ENCODE results near the gene SLC19A1.
"Not testable (repeated sequence)": the region's sequence is repeated elsewhere in the genome, so short reads cannot be mapped to it uniquely, and the experiment has no call there.

SLC19A1 gene

DNA sequence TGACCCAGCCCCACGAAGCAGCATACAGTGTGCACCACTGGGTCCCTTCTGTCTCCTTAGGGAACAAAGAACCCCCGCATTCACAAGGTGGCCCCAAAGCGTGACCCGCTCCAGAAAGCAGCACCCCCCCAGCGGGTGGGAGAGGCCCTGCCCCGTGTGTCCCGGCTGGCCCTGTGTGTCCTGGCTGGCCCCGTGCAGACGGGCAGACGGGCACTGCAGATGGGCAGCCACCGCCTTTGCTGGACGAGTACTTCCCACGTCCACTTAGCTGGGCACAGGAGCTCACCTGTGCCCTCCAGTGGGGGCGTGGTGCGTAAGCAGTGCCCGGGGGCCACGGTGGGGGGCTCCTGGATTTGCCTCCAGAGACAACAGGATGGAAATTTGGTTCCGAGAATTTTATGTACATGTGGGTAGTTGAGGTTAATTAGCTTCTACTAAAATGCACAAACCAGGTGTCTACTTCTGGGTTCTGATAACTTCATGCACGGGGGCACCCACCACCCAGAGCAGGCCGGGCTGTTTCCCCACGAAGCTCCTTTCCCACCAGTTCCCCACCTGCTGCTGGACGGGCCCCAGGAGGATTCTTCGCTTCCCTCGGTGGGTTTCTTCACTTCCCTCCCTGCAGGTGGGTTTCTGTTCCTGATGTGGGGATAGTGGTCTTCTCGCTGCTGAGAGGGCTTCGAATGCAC lies 33.2 kb upstream of the SLC19A1 start:
- H3K36me3 ChIP-seq (ENCODE audit: insufficient read depth, low read length), result no peaks in the 10 kb centered on the region
- H3K9ac ChIP-seq (ENCODE audit: low read depth, low read length), result no peak overlapping the region
- H3K4me2 ChIP-seq (ENCODE audit: low read length), result no peak overlapping the region
- peaks cover 10% of the 10 kb centered on the region for H3K4me1 ChIP-seq (ENCODE audit: control insufficient read depth, insufficient read depth, low read length)
- no peaks in the 10 kb centered on the region for H3K9me3 ChIP-seq (replicated peaks; ENCODE audit: low read length)
- no peak overlapping the region for H3K4me3 ChIP-seq (ENCODE audit: low read length)
- peaks cover 62% of the 10 kb centered on the region for H3K27me3 ChIP-seq (ENCODE audit: control insufficient read depth, insufficient read depth, low read length)

DNA sequence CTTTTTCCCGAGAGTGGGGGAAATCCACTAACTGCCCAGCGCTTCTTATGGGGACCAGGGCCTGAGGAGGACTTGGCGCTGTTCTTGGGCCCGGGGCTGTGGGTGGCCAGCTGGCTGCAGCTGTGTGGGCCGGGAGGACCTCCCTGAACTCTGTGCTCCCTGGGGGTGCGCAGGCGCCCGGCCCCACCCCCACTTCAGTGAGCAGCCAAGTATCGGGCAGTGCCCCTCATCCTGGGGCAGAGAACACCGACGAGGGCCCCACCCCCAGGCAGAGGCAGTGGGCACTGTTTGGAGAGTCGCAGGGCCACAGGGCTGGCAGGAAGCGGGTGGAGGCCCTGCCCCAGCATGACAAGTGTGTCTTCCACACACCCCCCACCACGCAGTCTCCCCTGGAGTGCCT lies 32.5 kb upstream of the SLC19A1 start:
- peaks cover 54% of the 10 kb centered on the region for H3K27me3 ChIP-seq (ENCODE audit: control insufficient read depth, insufficient read depth, low read length)
- H3K4me1 ChIP-seq (ENCODE audit: control insufficient read depth, insufficient read depth, low read length), result peaks cover 11% of the 10 kb centered on the region
- H3K36me3 ChIP-seq (ENCODE audit: insufficient read depth, low read length), result no peaks in the 10 kb centered on the region
- no peak overlapping the region for H3K4me3 ChIP-seq (ENCODE audit: low read length)
- H3K4me2 ChIP-seq (ENCODE audit: low read length), result no peak overlapping the region
- H3K9me3 ChIP-seq (replicated peaks; ENCODE audit: low read length), result no peaks in the 10 kb centered on the region
- no peak overlapping the region for H3K9ac ChIP-seq (ENCODE audit: low read depth, low read length)

DNA sequence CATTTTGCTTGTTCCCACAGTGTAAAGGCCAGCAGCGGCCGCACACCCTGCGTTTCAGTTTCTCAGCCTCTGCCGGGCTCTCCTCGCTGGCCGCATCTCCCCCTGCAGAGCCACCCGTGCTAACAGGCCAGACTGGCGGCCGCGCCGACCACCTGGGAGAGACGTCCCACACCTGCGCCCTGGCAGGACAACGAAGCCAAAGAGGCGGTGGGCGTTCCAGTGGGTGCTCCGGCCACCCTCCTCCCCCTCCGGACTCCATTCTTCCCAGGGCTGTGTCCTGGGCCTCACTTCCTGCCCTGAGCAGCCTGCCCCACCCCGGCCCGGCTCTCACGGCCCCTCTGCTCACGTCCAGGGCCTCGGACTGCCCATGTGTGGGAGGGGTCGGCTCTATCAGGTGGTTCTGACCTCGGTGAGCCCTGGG lies 31.9 kb upstream of the SLC19A1 start:
- H3K4me1 ChIP-seq (ENCODE audit: control insufficient read depth, insufficient read depth, low read length), result peaks cover 11% of the 10 kb centered on the region
- H3K4me3 ChIP-seq (ENCODE audit: low read length), result no peak overlapping the region
- no peak overlapping the region for H3K9ac ChIP-seq (ENCODE audit: low read depth, low read length)
- no peaks in the 10 kb centered on the region for H3K9me3 ChIP-seq (replicated peaks; ENCODE audit: low read length)
- H3K4me2 ChIP-seq (ENCODE audit: low read length), result no peak overlapping the region
- peaks cover 56% of the 10 kb centered on the region for H3K27me3 ChIP-seq (ENCODE audit: control insufficient read depth, insufficient read depth, low read length)
- no peaks in the 10 kb centered on the region for H3K36me3 ChIP-seq (ENCODE audit: insufficient read depth, low read length)

DNA sequence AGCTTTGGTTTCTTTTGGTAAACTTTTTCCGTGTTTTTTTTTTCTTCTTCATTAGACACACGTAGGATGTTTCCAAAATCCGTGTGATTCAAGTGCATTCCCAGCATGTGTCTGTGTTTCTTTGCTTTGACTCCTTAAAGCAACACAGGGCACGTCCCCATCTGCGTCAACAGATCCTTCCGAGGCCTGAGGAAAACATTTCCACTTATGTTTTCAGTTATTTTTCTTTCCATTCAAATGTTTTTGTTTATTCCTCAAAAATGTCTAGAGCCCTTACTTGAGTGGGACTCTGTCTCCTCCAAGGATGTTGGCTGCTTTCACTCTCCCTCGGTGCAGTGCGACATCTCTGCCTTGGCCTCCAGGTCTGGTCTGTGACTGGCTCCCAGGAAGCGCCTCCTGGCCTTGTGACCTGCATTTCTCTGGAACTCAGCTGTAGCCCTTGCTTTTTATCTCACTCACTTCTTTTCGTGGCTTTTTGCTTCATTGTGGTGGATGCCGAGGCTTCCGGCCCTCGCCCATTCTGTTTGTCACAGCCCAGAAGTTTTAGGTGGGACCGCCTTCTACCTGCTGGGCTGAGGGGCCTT lies 31.3 kb upstream of the SLC19A1 start:
- H3K9me3 ChIP-seq (replicated peaks; ENCODE audit: low read length), result no peaks in the 10 kb centered on the region
- no peak overlapping the region for H3K4me3 ChIP-seq (ENCODE audit: low read length)
- no peak overlapping the region for H3K9ac ChIP-seq (ENCODE audit: low read depth, low read length)
- peaks cover 11% of the 10 kb centered on the region for H3K4me1 ChIP-seq (ENCODE audit: control insufficient read depth, insufficient read depth, low read length)
- H3K36me3 ChIP-seq (ENCODE audit: insufficient read depth, low read length), result no peaks in the 10 kb centered on the region
- no peak overlapping the region for H3K4me2 ChIP-seq (ENCODE audit: low read length)
- peaks cover 60% of the 10 kb centered on the region for H3K27me3 ChIP-seq (ENCODE audit: control insufficient read depth, insufficient read depth, low read length)

DNA sequence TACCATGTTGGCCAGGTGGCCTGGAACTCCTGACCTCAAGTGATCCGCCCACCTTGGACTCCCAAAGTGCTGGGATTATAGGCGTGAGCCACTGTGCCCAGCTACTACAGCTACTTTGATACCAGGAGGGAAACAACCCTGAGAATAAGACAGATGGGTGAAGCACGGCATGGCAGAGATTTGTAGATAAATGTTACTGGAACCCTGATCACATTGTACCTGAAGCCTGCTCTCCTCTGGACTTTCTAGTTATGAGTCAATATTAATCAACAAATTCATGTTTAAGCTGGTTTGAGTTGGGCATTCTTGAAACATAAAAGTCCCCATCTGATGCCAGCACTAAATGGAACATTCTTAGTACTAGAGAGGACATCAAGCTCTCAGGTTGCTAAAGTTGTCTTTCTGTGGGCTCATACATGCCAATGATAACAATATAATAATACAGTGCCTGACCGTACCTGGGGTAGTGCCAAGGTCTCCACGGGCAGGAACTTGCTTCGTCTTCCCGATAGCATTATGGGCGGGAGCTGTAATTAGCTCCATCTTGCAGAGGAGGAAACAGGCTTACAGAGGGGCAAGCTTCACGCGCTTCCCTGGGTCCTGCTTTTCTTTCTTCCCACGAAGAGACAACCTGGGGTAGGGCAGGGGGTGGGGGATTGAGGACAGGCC lies 30.7 kb upstream of the SLC19A1 start:
- H3K4me3 ChIP-seq (ENCODE audit: low read length), result no peak overlapping the region
- H3K9ac ChIP-seq (ENCODE audit: low read depth, low read length), result no peak overlapping the region
- H3K36me3 ChIP-seq (ENCODE audit: insufficient read depth, low read length), result no peaks in the 10 kb centered on the region
- no peaks in the 10 kb centered on the region for H3K9me3 ChIP-seq (replicated peaks; ENCODE audit: low read length)
- no peak overlapping the region for H3K4me2 ChIP-seq (ENCODE audit: low read length)
- peaks cover 64% of the 10 kb centered on the region for H3K27me3 ChIP-seq (ENCODE audit: control insufficient read depth, insufficient read depth, low read length)
- peaks cover 11% of the 10 kb centered on the region for H3K4me1 ChIP-seq (ENCODE audit: control insufficient read depth, insufficient read depth, low read length)

DNA sequence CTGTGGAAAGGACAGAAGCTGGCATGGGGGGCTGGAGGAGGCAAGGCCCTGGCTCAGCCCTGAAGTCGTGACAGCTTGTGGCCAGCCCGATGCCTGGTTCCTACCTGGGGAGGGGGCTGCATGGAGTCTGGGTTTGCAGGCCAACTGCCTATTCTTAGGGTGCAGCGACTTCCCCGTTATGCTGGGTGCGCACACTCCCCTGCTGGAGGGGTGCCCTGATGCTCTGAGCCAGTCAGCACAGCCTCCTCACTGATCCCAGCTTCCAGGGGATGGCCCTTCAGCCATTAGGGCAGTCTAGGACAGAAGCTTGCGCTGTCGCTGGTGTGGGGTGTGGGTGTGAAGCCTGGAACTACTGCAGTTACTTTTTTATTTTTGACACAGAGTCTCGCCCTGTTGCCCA lies 30.0 kb upstream of the SLC19A1 start:
- no peaks in the 10 kb centered on the region for H3K36me3 ChIP-seq (ENCODE audit: insufficient read depth, low read length)
- peaks cover 11% of the 10 kb centered on the region for H3K4me1 ChIP-seq (ENCODE audit: control insufficient read depth, insufficient read depth, low read length)
- H3K4me2 ChIP-seq (ENCODE audit: low read length), result no peak overlapping the region
- H3K27me3 ChIP-seq (ENCODE audit: control insufficient read depth, insufficient read depth, low read length), result peaks cover 69% of the 10 kb centered on the region
- H3K9ac ChIP-seq (ENCODE audit: low read depth, low read length), result no peak overlapping the region
- no peaks in the 10 kb centered on the region for H3K9me3 ChIP-seq (replicated peaks; ENCODE audit: low read length)
- no peak overlapping the region for H3K4me3 ChIP-seq (ENCODE audit: low read length)

DNA sequence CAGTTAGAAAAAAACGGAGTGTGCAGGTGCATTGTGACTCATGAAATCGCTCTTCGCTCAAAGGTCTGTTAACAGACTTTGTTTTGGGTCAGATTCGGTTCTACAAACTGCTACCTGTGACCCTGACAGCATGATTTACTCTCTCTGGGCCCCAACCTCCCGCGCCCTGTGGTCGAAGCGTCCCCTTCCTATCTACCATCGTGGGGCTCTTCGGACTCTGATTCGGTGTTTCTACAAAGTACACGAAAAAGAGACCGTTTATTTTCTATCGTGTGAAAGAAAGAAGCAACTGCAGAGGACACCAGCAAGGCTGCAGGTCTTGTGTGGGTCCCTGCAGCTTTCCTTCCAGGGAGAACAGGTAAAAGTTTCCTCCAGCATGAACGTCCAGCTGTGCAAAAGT lies 29.4 kb upstream of the SLC19A1 start:
- no peak overlapping the region for H3K9ac ChIP-seq (ENCODE audit: low read depth, low read length)
- H3K4me1 ChIP-seq (ENCODE audit: control insufficient read depth, insufficient read depth, low read length), result peaks cover 11% of the 10 kb centered on the region
- no peaks in the 10 kb centered on the region for H3K9me3 ChIP-seq (replicated peaks; ENCODE audit: low read length)
- H3K36me3 ChIP-seq (ENCODE audit: insufficient read depth, low read length), result no peaks in the 10 kb centered on the region
- no peak overlapping the region for H3K4me2 ChIP-seq (ENCODE audit: low read length)
- H3K27me3 ChIP-seq (ENCODE audit: control insufficient read depth, insufficient read depth, low read length), result peaks cover 69% of the 10 kb centered on the region
- no peak overlapping the region for H3K4me3 ChIP-seq (ENCODE audit: low read length)

DNA sequence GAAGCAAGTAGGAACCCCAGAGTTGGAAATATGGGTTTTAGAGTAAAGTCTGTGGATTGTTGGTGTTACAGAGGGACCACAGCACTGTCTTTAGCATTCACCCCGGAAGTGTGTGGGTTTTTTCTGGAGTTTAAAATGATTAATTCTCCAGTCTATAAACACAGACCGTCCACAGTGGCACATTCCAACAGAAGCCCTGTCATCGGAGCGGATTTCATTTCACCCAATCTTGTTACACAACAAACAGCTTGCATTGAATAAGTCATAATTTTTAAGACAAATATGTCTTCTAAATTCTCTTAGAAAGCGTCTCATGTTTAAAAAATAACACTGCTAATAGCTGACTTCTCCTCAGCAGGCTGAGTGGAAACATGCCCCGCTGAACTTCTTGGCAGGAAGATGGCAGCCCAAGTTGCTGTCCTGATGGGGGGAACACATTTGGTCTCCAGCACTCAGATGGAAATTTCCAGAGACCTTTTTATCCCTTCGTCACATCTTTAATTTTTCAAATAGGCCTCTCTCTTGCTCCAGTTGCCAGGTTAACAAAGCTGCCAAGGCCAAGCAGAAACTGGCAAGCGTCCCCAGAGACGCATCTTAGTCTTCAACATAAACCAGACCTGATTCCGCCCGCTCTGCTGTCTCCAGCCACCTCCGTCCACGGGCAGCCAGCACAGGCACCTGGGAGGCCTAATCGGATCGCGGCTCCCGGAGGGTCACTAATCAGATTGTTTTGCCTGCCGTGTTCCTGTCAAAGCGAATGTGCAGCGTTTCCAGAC lies 28.8 kb upstream of the SLC19A1 start:
- no peak overlapping the region for H3K4me3 ChIP-seq (ENCODE audit: low read length)
- H3K27me3 ChIP-seq (ENCODE audit: control insufficient read depth, insufficient read depth, low read length), result peaks cover 69% of the 10 kb centered on the region
- no peaks in the 10 kb centered on the region for H3K9me3 ChIP-seq (replicated peaks; ENCODE audit: low read length)
- no peaks in the 10 kb centered on the region for H3K36me3 ChIP-seq (ENCODE audit: insufficient read depth, low read length)
- peaks cover 11% of the 10 kb centered on the region for H3K4me1 ChIP-seq (ENCODE audit: control insufficient read depth, insufficient read depth, low read length)
- H3K4me2 ChIP-seq (ENCODE audit: low read length), result no peak overlapping the region
- H3K9ac ChIP-seq (ENCODE audit: low read depth, low read length), result no peak overlapping the region

DNA sequence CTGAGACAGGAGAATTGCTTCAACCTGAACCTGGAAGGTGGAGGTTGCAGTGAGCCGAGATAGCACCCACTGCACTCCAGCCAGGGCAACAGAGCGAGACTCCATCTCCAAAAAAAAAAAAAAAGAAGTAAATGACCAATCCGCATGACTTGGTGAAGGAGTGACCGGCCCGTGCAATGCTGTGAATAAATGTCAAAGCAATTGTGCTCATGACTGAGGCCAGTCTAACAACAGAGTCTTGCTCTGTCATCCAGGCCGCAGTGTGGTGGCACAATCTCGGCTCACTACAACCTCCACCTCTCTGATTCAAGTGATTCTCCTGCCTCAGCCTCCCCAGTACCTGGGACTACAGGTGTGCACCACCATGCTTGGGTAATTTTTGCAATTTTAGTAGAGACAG lies 27.8 kb upstream of the SLC19A1 start:
- Histone ChIP-seq H3K4me3 (ENCODE audit: low read length) (no peak overlapping the region), H3K4me1 (ENCODE audit: control insufficient read depth, insufficient read depth, low read length) (peaks cover 11% of the 10 kb centered on the region), H3K27me3 (ENCODE audit: control insufficient read depth, insufficient read depth, low read length) (peaks cover 61% of the 10 kb centered on the region), H3K9me3 (replicated peaks; ENCODE audit: low read length) (no peaks in the 10 kb centered on the region), H3K36me3 (ENCODE audit: insufficient read depth, low read length) (no peaks in the 10 kb centered on the region), H3K9ac (ENCODE audit: low read depth, low read length) (no peak overlapping the region), H3K4me2 (ENCODE audit: low read length) (no peak overlapping the region)

DNA sequence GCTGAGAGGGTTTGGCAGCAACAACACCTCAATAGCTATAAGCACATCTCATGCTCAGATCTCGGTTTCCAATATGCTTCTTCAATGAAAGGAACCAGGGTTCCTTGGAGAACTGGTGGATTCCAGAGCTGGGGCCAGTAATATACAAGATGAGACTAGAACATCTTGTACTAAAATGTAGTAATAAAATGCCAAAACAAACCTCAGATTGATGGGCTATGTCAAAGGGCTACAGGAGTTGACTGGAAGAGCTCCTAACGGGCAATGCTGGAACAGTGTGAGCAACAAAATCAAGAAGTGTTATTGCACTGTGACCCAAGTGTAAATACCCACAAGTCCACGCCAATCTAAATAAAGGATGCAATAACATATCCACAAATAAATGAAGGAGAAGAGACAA lies 26.1 kb upstream of the SLC19A1 start:
- Histone ChIP-seq H3K9ac (ENCODE audit: low read depth, low read length) (no peak overlapping the region), H3K36me3 (ENCODE audit: insufficient read depth, low read length) (no peaks in the 10 kb centered on the region), H3K4me2 (ENCODE audit: low read length) (no peak overlapping the region), H3K9me3 (replicated peaks; ENCODE audit: low read length) (no peaks in the 10 kb centered on the region), H3K4me1 (ENCODE audit: control insufficient read depth, insufficient read depth, low read length) (peaks cover 11% of the 10 kb centered on the region), H3K4me3 (ENCODE audit: low read length) (no peak overlapping the region), H3K27me3 (ENCODE audit: control insufficient read depth, insufficient read depth, low read length) (peaks cover 62% of the 10 kb centered on the region)

DNA sequence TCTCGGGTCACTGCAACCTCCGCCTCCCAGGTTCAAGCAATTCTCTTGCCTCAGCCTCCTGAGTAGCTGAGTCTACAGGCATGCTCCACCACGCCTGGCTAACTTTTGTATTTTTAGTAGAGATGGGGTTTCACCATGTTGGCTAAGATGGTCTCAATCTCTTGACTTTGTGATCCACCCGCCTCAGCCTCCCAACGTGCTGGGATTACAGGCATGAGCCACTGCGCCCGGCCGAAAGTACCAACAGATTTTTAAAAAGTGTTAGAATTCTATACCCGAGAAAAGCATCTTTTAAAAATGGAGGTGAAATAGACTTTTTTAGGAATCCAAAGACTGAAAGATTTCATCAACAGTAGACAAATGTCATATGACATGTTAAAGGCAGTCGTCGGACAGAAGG lies 21.9 kb upstream of the SLC19A1 start:
- H3K9me3 ChIP-seq (replicated peaks; ENCODE audit: low read length); H3K4me1 ChIP-seq (ENCODE audit: control insufficient read depth, insufficient read depth, low read length); H3K9ac ChIP-seq (ENCODE audit: low read depth, low read length); H3K36me3 ChIP-seq (ENCODE audit: insufficient read depth, low read length); H3K4me3 ChIP-seq (ENCODE audit: low read length); H3K4me2 ChIP-seq (ENCODE audit: low read length): not testable (repeated sequence)
- peaks cover 79% of the 10 kb centered on the region for H3K27me3 ChIP-seq (ENCODE audit: control insufficient read depth, insufficient read depth, low read length)

Data from skeletal muscle satellite cell (primary cell).